ENCODE results near the gene ARSG. TPM values are rescaled to one million over a fixed set of nuclear protein-coding genes. Genes with fewer than 3 reads are reported as not detected.

The ARSG gene
- total and polyA plus RNA-seq, 2 of the 13 experiments (the other 11 are each of a cell fraction or from before 2014, with no cell fraction given) = 3.7 to 15.2 TPM

DNA sequence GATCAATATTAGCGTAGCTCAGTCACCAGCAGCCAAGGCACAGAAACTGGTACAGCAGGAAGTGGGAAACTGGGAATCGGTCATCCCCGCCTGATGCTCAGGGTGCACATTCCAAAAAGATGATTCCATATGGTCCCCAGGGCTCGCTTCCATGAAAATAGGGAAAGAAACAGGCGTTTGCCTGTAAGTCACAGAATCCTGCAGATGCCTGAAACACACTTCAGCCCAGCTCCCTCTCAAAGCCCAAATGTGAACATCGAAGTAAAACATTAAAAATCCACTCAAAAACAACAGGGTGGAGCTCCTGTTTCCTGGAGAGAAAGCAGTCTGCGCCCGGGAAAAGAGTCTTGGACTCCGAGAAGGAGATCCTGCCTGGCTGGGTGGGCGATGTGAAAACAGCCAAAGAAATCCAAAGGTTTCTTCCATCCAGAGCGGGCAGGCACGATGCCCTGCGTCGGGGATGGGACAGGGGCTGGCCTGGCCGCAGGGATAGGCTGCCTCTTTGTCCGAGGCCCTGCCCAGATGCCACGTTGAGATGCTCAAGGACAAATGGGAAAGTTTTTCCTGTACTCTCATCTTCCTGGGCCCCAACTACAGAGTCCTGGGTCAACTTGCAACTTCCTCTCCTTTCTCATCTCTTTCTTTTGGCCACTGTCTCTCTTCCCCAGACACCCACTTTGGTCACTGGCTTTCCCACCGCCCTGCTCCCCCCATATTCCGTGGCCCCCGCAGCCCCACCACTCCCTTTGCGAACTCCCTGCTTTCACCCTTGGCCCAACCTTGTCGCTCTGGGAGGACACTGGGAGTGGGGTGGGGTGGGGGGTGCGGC, 165.3 kb downstream of the ARSG start (continued):
- TF ChIP-seq ELF3 (CRISPR knock-in tag; IDR thresholded peaks at IDR 0.05) (peak; percentile 61), FOXK2 (IDR thresholded peaks at IDR 0.05) (no peak), RBFOX2 (IDR thresholded peaks at IDR 0.05; ENCODE audit: low read depth, low read length) (no peak; the same call in 1 of the 2 replicates), SOX13 (IDR thresholded peaks at IDR 0.05) (no peak), SOX13 (CRISPR knock-in tag; conservative IDR thresholded peaks at IDR 0.05 in 1 of 2, IDR thresholded peaks at IDR 0.05 in 1 of 2) (peak in 1 of 2 experiments; percentile 4; a peak in 1 of 4 replicates), ZMAT3 (CRISPR knock-in tag; conservative IDR thresholded peaks at IDR 0.05) (peak; percentile 69; the same call in 1 of the 2 replicates), ARHGAP35 (CRISPR knock-in tag; IDR thresholded peaks at IDR 0.05; ENCODE audit: borderline replicate concordance) (peak; percentile 15; the same call in 1 of the 2 replicates), ESRRA (CRISPR knock-in tag; IDR thresholded peaks at IDR 0.05; ENCODE audit: low read depth) (no peak), ZSCAN29 (CRISPR knock-in tag; conservative IDR thresholded peaks at IDR 0.05) (no peak), ARNT (IDR thresholded peaks at IDR 0.05) (no peak), AHR (CRISPR knock-in tag; IDR thresholded peaks at IDR 0.05) (no peak), POGZ (CRISPR knock-in tag; IDR thresholded peaks at IDR 0.05) (0 out of 2 replicates have a peak, but pooled peaks have one; percentile 27), KLF6 (CRISPR knock-in tag; IDR thresholded peaks at IDR 0.05) (peak; percentile 47; the same call in 1 of the 2 replicates), RCOR2 (CRISPR knock-in tag; IDR thresholded peaks at IDR 0.05) (peak; percentile 46), ZBTB1 (CRISPR knock-in tag; IDR thresholded peaks at IDR 0.05; ENCODE audit: borderline replicate concordance) (no peak), KDM4B (CRISPR knock-in tag; IDR thresholded peaks at IDR 0.05) (no peak), NFIB (CRISPR knock-in tag; IDR thresholded peaks at IDR 0.05; ENCODE audit: borderline replicate concordance) (no peak), ISL2 (CRISPR knock-in tag; IDR thresholded peaks at IDR 0.05) (peak; percentile 67; the same call in 1 of the 2 replicates), ZNF605 (CRISPR knock-in tag; IDR thresholded peaks at IDR 0.05) (peak; percentile 70)
- TF ChIP-seq, protein P1, sequence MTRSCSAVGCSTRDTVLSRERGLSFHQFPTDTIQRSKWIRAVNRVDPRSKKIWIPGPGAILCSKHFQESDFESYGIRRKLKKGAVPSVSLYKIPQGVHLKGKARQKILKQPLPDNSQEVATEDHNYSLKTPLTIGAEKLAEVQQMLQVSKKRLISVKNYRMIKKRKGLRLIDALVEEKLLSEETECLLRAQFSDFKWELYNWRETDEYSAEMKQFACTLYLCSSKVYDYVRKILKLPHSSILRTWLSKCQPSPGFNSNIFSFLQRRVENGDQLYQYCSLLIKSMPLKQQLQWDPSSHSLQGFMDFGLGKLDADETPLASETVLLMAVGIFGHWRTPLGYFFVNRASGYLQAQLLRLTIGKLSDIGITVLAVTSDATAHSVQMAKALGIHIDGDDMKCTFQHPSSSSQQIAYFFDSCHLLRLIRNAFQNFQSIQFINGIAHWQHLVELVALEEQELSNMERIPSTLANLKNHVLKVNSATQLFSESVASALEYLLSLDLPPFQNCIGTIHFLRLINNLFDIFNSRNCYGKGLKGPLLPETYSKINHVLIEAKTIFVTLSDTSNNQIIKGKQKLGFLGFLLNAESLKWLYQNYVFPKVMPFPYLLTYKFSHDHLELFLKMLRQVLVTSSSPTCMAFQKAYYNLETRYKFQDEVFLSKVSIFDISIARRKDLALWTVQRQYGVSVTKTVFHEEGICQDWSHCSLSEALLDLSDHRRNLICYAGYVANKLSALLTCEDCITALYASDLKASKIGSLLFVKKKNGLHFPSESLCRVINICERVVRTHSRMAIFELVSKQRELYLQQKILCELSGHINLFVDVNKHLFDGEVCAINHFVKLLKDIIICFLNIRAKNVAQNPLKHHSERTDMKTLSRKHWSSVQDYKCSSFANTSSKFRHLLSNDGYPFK (CRISPR knock-in tag; IDR thresholded peaks at IDR 0.05; ENCODE audit: borderline replicate concordance) = peak; percentile 79
- TF ChIP-seq, protein P2, sequence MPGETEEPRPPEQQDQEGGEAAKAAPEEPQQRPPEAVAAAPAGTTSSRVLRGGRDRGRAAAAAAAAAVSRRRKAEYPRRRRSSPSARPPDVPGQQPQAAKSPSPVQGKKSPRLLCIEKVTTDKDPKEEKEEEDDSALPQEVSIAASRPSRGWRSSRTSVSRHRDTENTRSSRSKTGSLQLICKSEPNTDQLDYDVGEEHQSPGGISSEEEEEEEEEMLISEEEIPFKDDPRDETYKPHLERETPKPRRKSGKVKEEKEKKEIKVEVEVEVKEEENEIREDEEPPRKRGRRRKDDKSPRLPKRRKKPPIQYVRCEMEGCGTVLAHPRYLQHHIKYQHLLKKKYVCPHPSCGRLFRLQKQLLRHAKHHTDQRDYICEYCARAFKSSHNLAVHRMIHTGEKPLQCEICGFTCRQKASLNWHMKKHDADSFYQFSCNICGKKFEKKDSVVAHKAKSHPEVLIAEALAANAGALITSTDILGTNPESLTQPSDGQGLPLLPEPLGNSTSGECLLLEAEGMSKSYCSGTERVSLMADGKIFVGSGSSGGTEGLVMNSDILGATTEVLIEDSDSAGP (CRISPR knock-in tag; IDR thresholded peaks at IDR 0.05; ENCODE audit: borderline replicate concordance) = 0 out of 2 replicates have a peak, but pooled peaks have one; percentile 10
- TF ChIP-seq, protein P3, sequence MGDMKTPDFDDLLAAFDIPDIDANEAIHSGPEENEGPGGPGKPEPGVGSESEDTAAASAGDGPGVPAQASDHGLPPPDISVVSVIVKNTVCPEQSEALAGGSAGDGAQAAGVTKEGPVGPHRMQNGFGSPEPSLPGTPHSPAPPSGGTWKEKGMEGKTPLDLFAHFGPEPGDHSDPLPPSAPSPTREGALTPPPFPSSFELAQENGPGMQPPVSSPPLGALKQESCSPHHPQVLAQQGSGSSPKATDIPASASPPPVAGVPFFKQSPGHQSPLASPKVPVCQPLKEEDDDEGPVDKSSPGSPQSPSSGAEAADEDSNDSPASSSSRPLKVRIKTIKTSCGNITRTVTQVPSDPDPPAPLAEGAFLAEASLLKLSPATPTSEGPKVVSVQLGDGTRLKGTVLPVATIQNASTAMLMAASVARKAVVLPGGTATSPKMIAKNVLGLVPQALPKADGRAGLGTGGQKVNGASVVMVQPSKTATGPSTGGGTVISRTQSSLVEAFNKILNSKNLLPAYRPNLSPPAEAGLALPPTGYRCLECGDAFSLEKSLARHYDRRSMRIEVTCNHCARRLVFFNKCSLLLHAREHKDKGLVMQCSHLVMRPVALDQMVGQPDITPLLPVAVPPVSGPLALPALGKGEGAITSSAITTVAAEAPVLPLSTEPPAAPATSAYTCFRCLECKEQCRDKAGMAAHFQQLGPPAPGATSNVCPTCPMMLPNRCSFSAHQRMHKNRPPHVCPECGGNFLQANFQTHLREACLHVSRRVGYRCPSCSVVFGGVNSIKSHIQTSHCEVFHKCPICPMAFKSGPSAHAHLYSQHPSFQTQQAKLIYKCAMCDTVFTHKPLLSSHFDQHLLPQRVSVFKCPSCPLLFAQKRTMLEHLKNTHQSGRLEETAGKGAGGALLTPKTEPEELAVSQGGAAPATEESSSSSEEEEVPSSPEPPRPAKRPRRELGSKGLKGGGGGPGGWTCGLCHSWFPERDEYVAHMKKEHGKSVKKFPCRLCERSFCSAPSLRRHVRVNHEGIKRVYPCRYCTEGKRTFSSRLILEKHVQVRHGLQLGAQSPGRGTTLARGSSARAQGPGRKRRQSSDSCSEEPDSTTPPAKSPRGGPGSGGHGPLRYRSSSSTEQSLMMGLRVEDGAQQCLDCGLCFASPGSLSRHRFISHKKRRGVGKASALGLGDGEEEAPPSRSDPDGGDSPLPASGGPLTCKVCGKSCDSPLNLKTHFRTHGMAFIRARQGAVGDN (CRISPR knock-in tag; IDR thresholded peaks at IDR 0.05) = peak; percentile 91
